ENCODE data around the gene KRTAP9-7. TPM values are rescaled to one million over a fixed set of nuclear protein-coding genes. Genes with fewer than 3 reads are reported as not detected.
"Not testable (repeated sequence)": the region's sequence is repeated elsewhere in the genome, so short reads cannot be mapped to it uniquely, and the experiment has no call there.

Gene KRTAP9-7
- total RNA-seq, 1 experiment from 2014 or later, result not detected

DNA sequence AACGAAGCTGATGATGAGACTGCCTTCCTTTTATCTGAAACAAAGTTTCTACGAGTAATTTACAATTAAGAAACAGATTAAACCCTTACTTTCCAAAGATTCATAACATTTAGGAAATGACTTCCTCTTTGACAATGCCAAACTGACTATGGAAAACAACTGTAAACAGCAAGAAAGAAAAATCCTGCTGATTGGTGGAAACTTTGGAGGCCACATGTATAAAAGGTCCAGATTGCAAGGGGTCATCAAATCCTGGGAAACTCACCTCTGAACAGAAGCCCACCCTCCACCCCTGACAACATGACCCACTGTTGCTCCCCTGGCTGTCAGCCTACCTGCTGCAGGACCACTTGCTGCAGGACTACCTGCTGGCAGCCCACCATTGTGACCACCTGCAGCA is 10.4 kb upstream of the KRTAP9-7 start, which contains the start of gene KRTAP9-6:
Gene KRTAP9-6, plus strand, starts transcription at position 301 of the 400 bp plus-strand sequence. Its CDS starts 0 bp downstream, at position 301.
- Mint-ChIP-seq H3K9me3 (no peaks in the 10 kb centered on the region), H3K36me3 (no peaks in the 10 kb centered on the region), H3K27ac (no peak within 1 kb of the TSS), H3K4me1 (no peaks in the 10 kb centered on the region), H3K4me3 (no peak within 1 kb of the TSS), H3K27me3 (ENCODE audit: low read depth) (peaks cover 4% of the 10 kb centered on the region; the same call in 1 of the 2 replicates)
- TF ChIP-seq, protein P1, sequence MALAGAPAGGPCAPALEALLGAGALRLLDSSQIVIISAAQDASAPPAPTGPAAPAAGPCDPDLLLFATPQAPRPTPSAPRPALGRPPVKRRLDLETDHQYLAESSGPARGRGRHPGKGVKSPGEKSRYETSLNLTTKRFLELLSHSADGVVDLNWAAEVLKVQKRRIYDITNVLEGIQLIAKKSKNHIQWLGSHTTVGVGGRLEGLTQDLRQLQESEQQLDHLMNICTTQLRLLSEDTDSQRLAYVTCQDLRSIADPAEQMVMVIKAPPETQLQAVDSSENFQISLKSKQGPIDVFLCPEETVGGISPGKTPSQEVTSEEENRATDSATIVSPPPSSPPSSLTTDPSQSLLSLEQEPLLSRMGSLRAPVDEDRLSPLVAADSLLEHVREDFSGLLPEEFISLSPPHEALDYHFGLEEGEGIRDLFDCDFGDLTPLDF (CRISPR knock-in tag; IDR thresholded peaks at IDR 0.05), result no peak
- TF ChIP-seq, protein P2, sequence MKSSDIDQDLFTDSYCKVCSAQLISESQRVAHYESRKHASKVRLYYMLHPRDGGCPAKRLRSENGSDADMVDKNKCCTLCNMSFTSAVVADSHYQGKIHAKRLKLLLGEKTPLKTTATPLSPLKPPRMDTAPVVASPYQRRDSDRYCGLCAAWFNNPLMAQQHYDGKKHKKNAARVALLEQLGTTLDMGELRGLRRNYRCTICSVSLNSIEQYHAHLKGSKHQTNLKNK (CRISPR knock-in tag; IDR thresholded peaks at IDR 0.05), result no peak
- TF ChIP-seq, protein P3, sequence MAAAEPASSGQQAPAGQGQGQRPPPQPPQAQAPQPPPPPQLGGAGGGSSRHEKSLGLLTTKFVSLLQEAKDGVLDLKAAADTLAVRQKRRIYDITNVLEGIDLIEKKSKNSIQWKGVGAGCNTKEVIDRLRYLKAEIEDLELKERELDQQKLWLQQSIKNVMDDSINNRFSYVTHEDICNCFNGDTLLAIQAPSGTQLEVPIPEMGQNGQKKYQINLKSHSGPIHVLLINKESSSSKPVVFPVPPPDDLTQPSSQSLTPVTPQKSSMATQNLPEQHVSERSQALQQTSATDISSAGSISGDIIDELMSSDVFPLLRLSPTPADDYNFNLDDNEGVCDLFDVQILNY (CRISPR knock-in tag; IDR thresholded peaks at IDR 0.05), result no peak
- TF ChIP-seq TEAD1 (CRISPR knock-in tag; IDR thresholded peaks at IDR 0.05) (no peak), GABPB1 (CRISPR knock-in tag; IDR thresholded peaks at IDR 0.05) (no peak)
- TF ChIP-seq, protein P4, sequence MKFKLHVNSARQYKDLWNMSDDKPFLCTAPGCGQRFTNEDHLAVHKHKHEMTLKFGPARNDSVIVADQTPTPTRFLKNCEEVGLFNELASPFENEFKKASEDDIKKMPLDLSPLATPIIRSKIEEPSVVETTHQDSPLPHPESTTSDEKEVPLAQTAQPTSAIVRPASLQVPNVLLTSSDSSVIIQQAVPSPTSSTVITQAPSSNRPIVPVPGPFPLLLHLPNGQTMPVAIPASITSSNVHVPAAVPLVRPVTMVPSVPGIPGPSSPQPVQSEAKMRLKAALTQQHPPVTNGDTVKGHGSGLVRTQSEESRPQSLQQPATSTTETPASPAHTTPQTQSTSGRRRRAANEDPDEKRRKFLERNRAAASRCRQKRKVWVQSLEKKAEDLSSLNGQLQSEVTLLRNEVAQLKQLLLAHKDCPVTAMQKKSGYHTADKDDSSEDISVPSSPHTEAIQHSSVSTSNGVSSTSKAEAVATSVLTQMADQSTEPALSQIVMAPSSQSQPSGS (CRISPR knock-in tag; IDR thresholded peaks at IDR 0.05; ENCODE audit: borderline replicate concordance, low read depth), result no peak
- TF ChIP-seq, protein P5, sequence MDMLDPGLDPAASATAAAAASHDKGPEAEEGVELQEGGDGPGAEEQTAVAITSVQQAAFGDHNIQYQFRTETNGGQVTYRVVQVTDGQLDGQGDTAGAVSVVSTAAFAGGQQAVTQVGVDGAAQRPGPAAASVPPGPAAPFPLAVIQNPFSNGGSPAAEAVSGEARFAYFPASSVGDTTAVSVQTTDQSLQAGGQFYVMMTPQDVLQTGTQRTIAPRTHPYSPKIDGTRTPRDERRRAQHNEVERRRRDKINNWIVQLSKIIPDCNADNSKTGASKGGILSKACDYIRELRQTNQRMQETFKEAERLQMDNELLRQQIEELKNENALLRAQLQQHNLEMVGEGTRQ (CRISPR knock-in tag; IDR thresholded peaks at IDR 0.05), result no peak
- POLR2A ChIA-PET, result no interaction called here
- DNase-seq (ENCODE audit: low spot score), result no peak
- CTCF ChIA-PET, result no interaction called here
- ATAC-seq, result no peak

DNA sequence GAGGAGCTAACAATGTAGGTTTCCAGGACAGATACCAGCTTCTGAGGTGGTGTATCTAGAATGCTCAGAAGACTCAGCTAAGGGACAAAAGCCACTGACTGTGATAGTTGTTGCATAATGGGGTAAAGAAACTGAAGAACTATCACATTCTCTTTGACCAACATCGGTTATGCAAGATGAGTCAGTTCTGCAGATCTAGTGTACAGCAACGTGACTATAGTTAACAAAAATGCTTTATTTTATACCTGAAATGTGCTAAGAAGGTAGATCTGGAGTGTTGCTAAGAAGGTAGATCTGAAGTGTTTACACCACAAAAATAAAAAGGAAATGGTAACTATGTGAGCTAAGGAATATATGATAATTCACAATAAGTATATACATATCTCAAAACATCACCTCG is 7.8 kb upstream of the KRTAP9-7 start:
- Mint-ChIP-seq H3K36me3 (no peaks in the 10 kb centered on the region), H3K27ac (no peak overlapping the region), H3K9me3 (no peaks in the 10 kb centered on the region), H3K4me1 (peaks cover 5% of the 10 kb centered on the region; the same call in 1 of the 2 replicates), H3K27me3 (ENCODE audit: low read depth) (peaks cover 4% of the 10 kb centered on the region; the same call in 1 of the 2 replicates), H3K4me3 (no peak overlapping the region)
- DNase-seq (ENCODE audit: low spot score), result no peak
- ChIA-PET POLR2A (no interaction called here), CTCF (no interaction called here)
- TF ChIP-seq, protein P6, sequence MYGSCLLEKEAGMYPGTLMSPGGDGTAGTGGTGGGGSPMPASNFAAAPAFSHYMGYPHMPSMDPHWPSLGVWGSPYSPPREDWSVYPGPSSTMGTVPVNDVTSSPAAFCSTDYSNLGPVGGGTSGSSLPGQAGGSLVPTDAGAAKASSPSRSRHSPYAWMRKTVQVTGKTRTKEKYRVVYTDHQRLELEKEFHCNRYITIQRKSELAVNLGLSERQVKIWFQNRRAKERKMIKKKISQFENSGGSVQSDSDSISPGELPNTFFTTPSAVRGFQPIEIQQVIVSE (CRISPR knock-in tag; IDR thresholded peaks at IDR 0.05; ENCODE audit: borderline replicate concordance), result no peak
- TF ChIP-seq, protein P7, sequence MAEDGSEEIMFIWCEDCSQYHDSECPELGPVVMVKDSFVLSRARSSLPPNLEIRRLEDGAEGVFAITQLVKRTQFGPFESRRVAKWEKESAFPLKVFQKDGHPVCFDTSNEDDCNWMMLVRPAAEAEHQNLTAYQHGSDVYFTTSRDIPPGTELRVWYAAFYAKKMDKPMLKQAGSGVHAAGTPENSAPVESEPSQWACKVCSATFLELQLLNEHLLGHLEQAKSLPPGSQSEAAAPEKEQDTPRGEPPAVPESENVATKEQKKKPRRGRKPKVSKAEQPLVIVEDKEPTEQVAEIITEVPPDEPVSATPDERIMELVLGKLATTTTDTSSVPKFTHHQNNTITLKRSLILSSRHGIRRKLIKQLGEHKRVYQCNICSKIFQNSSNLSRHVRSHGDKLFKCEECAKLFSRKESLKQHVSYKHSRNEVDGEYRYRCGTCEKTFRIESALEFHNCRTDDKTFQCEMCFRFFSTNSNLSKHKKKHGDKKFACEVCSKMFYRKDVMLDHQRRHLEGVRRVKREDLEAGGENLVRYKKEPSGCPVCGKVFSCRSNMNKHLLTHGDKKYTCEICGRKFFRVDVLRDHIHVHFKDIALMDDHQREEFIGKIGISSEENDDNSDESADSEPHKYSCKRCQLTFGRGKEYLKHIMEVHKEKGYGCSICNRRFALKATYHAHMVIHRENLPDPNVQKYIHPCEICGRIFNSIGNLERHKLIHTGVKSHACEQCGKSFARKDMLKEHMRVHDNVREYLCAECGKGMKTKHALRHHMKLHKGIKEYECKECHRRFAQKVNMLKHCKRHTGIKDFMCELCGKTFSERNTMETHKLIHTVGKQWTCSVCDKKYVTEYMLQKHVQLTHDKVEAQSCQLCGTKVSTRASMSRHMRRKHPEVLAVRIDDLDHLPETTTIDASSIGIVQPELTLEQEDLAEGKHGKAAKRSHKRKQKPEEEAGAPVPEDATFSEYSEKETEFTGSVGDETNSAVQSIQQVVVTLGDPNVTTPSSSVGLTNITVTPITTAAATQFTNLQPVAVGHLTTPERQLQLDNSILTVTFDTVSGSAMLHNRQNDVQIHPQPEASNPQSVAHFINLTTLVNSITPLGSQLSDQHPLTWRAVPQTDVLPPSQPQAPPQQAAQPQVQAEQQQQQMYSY (CRISPR knock-in tag; IDR thresholded peaks at IDR 0.05), result no peak
- ATAC-seq, result no peak

DNA sequence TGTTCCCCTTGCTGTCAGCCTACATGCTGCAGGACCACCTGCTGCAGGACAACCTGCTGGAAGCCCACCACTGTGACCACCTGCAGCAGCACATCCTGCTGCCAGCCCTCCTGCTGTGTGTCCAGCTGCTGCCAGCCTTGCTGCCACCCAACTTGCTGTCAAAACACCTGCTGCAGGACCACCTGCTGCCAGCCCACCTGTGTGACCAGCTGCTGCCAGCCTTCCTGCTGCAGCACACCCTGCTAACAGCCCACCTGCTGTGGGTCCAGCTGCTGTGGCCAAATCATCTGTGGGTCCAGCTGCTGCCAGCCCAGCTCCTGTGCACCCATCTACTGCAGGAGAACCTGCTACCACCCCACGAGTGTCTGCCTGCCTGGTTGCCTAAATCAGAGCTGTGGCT is 4.2 kb upstream of the KRTAP9-7 start:
- not testable (repeated sequence) for H3K4me3 Mint-ChIP-seq

More for the DNA sequence above, 4.2 kb upstream of the KRTAP9-7 start:
- H3K4me1 Mint-ChIP-seq; DNase-seq (ENCODE audit: low spot score); H3K9me3 Mint-ChIP-seq; H3K36me3 Mint-ChIP-seq; H3K27ac Mint-ChIP-seq; H3K27me3 Mint-ChIP-seq (ENCODE audit: low read depth); ATAC-seq; POLR2A ChIA-PET; CTCF ChIA-PET: not testable (repeated sequence)
